ENCODE results near the gene RCOR3. TPM values are rescaled to one million over a fixed set of nuclear protein-coding genes. Genes with fewer than 3 reads are reported as not detected.

RCOR3 gene
- total RNA-seq, 4 donors from 2014 or later: 20.5 to 45.6 (median 31.0) TPM

GRCh38 chr1:211328866-211329475, 69.8 kb downstream of the RCOR3 start:
- TF ChIP-seq CTCF (IDR thresholded peaks at IDR 0.05): no peak
- ATAC-seq (ENCODE audit: low FRiP score): no peak
- DNase-seq (ENCODE audit: low spot score): no peak

GRCh38 chr1:211329764-211330201, 70.6 kb downstream of the RCOR3 start:
- DNase-seq (ENCODE audit: low spot score) (no peak), ATAC-seq (ENCODE audit: low FRiP score) (no peak)
- TF ChIP-seq CTCF (IDR thresholded peaks at IDR 0.05): no peak

- ATAC-seq (ENCODE audit: low FRiP score): no peak
- DNase-seq (ENCODE audit: low spot score): no peak
- TF ChIP-seq CTCF (IDR thresholded peaks at IDR 0.05): no peak
Measured at GRCh38 chr1:211330282-211330936, 71.2 kb downstream of the RCOR3 start.

GRCh38 chr1:211331011-211331709, 72.0 kb downstream of the RCOR3 start:
- TF ChIP-seq CTCF (IDR thresholded peaks at IDR 0.05): no peak
- ATAC-seq (ENCODE audit: low FRiP score) (no peak), DNase-seq (ENCODE audit: low spot score) (no peak)

GRCh38 chr1:211332036-211332616, 73.0 kb downstream of the RCOR3 start:
- TF ChIP-seq CTCF (IDR thresholded peaks at IDR 0.05): no peak
- DNase-seq (ENCODE audit: low spot score): no peak
- peak; percentile 9 for ATAC-seq (ENCODE audit: low FRiP score)

GRCh38 chr1:211332830-211333229, 73.7 kb downstream of the RCOR3 start:
- peak; percentile 74 for ATAC-seq (ENCODE audit: low FRiP score)
- DNase-seq (ENCODE audit: low spot score): no peak
- no peak for TF ChIP-seq CTCF (IDR thresholded peaks at IDR 0.05)

Data from omental fat pad (tissue), 4 donors.